DMS153 treated with DMSO at 0.1 percent for 48 hours (cell line): Measurements from ENCODE around the gene RUVBL2.
A peak's percentile ranks its signal among the peaks of the same experiment; 100 is the strongest.
"Not testable (repeated sequence)": the region's sequence is repeated elsewhere in the genome, so short reads cannot be mapped to it uniquely, and the experiment has no call there.

Experiments used
- DNase-seq: peaks from one replicate; lab custom pipeline; 2025; ENCODE audit not compliant: unreplicated experiment; lab: John Stamatoyannopoulos, UW

RUVBL2 gene

GRCh38 chr19:49038557-49039276 lies 45.0 kb downstream of the RUVBL2 start:
- not testable (repeated sequence) for DNase-seq

GRCh38 chr19:49039736-49040135 lies 46.0 kb downstream of the RUVBL2 start:
- not testable (repeated sequence) for DNase-seq

- no peak for DNase-seq
Observed at GRCh38 chr19:49042177-49042576, 48.5 kb downstream of the RUVBL2 start.

GRCh38 chr19:49042666-49043065 lies 49.0 kb downstream of the RUVBL2 start:
- not testable (repeated sequence) for DNase-seq

GRCh38 chr19:49043548-49043947 lies 49.9 kb downstream of the RUVBL2 start, which contains the start of gene CGB5:
Gene CGB5 (plus strand): TSS chr19:49043848. CDS start chr19:49044210, 362 bp downstream.
- DNase-seq, result not testable (repeated sequence)

- DNase-seq, result not testable (repeated sequence)
Observed at GRCh38 chr19:49049011-49049410, 55.3 kb downstream of the RUVBL2 start, which contains the start of gene CGB8. Gene CGB8 (minus strand): TSS chr19:49049111. CDS start chr19:49048739, 372 bp downstream.

- not testable (repeated sequence) for DNase-seq
Observed at GRCh38 chr19:49049834-49050233, 56.1 kb downstream of the RUVBL2 start.

GRCh38 chr19:49050376-49051033 lies 56.8 kb downstream of the RUVBL2 start:
- DNase-seq, result not testable (repeated sequence)

- peak; percentile 19 for DNase-seq
Observed at GRCh38 chr19:49056101-49056901, 62.6 kb downstream of the RUVBL2 start.

GRCh38 chr19:49056902-49057596 lies 63.4 kb downstream of the RUVBL2 start:
- not testable (repeated sequence) for DNase-seq

GRCh38 chr19:49057636-49058234 lies 64.0 kb downstream of the RUVBL2 start, which contains the start of gene CGB7:
Gene CGB7 (minus strand): TSS chr19:49057749. CDS start chr19:49055375, 2,374 bp downstream.
- DNase-seq, result peak; percentile 15

GRCh38 chr19:49058562-49058961 lies 64.9 kb downstream of the RUVBL2 start:
- no peak for DNase-seq

- DNase-seq, result no peak
Observed at GRCh38 chr19:49059053-49059452, 65.4 kb downstream of the RUVBL2 start.

GRCh38 chr19:49061000-49061399 lies 67.3 kb downstream of the RUVBL2 start:
- no peak for DNase-seq

- no peak for DNase-seq
Observed at GRCh38 chr19:49061445-49061844, 67.8 kb downstream of the RUVBL2 start.

GRCh38 chr19:49064029-49064629 lies 70.4 kb downstream of the RUVBL2 start:
- DNase-seq, result no peak

GRCh38 chr19:49064768-49065611 lies 71.3 kb downstream of the RUVBL2 start, which contains the start of gene NTF4:
Gene NTF4 (minus strand): TSS chr19:49064818. CDS start chr19:49061997, 2,821 bp downstream.
- DNase-seq, result no peak
